T-cell (primary cell): ENCODE results near the gene SERINC2. TPM values are rescaled to one million over a fixed set of nuclear protein-coding genes. Genes with fewer than 3 reads are reported as not detected.

Source experiments
- ATAC-seq, 4 experiments: fragments of 200-7000 bp in 3 of 4; fragments of 150-1000 bp in 1 of 4; cut with Tn5 transposase; replicated peaks in 1 of 4; 1 replicate in 3 of 4; 2 replicates in 1 of 4; pipeline ENCODE4 v1.10.0; 2021; ENCODE audit warnings: moderate library complexity in 3 of 4, mild to moderate bottlenecking in 2 of 4, moderate number of reproducible peaks in 1 of 4
- CTCF ChIA-PET, 2 donors: fragments of 300-600 bp; sonication (Branson Sonifier 250); formaldehyde crosslinking; loops; one replicate each; lab custom pipeline; 2022; ENCODE audit warnings: antibody characterized with exemption in 2 of 2; lab: Charles Lee
- POLR2A ChIA-PET, 2 donors: fragments of 300-600 bp; sonication (Branson Sonifier 250); formaldehyde crosslinking; loops; one replicate each; lab custom pipeline; 2022; ENCODE audit warnings: antibody characterized with exemption in 2 of 2; lab: Charles Lee
- DNase-seq, 35 experiments: peaks; one replicate each; pipeline versions ENCODE4 v3.0.0 to v3.0.0-alpha.2; 2013 to 2023
- H3K27ac ChIP-seq: one replicate; pipeline ENCODE4 v1.5.1; 2013; ENCODE audit warnings: low read length
- H3K27me3 ChIP-seq, 2 experiments: replicated peaks in 1 of 2; 1 replicate in 1 of 2; 2 replicates in 1 of 2; pipeline versions ENCODE4 v1.6.1 to v1.7.0; 2013; ENCODE audit warnings: low read length in 1 of 2, mixed read lengths in 1 of 2; ENCODE audit not compliant: control insufficient read depth in 2 of 2, insufficient read depth in 2 of 2; ENCODE audit errors: extremely low read depth in 1 of 2
- H3K36me3 ChIP-seq, 2 donors: 1 replicate in 1 of 2; 2 replicates in 1 of 2; pipeline versions ENCODE4 v1.6.1 to v1.7.0; 2013; ENCODE audit warnings: low read length in 1 of 2; ENCODE audit not compliant: control insufficient read depth in 2 of 2, insufficient read depth in 1 of 2; ENCODE audit errors: extremely low read depth in 1 of 2
- H3K4me1 ChIP-seq, 2 experiments: 1 replicate in 1 of 2; 2 replicates in 1 of 2; pipeline versions ENCODE4 v1.6.1 to v1.7.0; 2013; ENCODE audit warnings: low read length in 2 of 2, mixed read lengths in 1 of 2; ENCODE audit not compliant: insufficient read depth in 2 of 2, control insufficient read depth in 1 of 2; ENCODE audit errors: extremely low read depth in 1 of 2
- H3K4me3 ChIP-seq, 2 donors: 1 replicate in 1 of 2; 2 replicates in 1 of 2; pipeline versions ENCODE4 v1.5.1 to v1.7.0; 2013; ENCODE audit warnings: mild to moderate bottlenecking in 2 of 2, low read length in 1 of 2, moderate library complexity in 1 of 2; ENCODE audit not compliant: control insufficient read depth in 1 of 2; ENCODE audit errors: extremely low read depth in 1 of 2
- H3K9me3 ChIP-seq: 2 replicates; pipeline ENCODE4 v1.7.0; 2013
- H3K27ac Mint-ChIP-seq, 2 donors: one replicate each; pipeline ENCODE4 v1.8.0; 2020 to 2021; ENCODE audit warnings: mild to moderate bottlenecking in 2 of 2, mixed read lengths in 2 of 2
- H3K27me3 Mint-ChIP-seq, 2 donors: one replicate each; pipeline ENCODE4 v1.8.0; 2021 to 2022; ENCODE audit warnings: mixed read lengths in 2 of 2
- H3K36me3 Mint-ChIP-seq: one replicate; pipeline ENCODE4 v1.8.0; 2021; ENCODE audit warnings: mixed read lengths
- H3K4me1 Mint-ChIP-seq, 3 donors: one replicate each; pipeline ENCODE4 v1.8.0; 2020 to 2022; ENCODE audit warnings: mixed read lengths in 3 of 3, mild to moderate bottlenecking in 1 of 3
- H3K4me3 Mint-ChIP-seq, 3 donors: one replicate each; pipeline ENCODE4 v1.8.0; 2020 to 2022; ENCODE audit warnings: mild to moderate bottlenecking in 3 of 3, mixed read lengths in 3 of 3, moderate library complexity in 3 of 3
- H3K9me3 Mint-ChIP-seq, 3 donors: one replicate each; pipeline ENCODE4 v1.8.0; 2020 to 2022; ENCODE audit warnings: mixed read lengths in 3 of 3
- WGBS: methylation state at CpG from one replicate; pipeline ENCODE4 v1.1.5; 2013; ENCODE audit warnings: missing lambda C conversion rate; ENCODE audit not compliant: insufficient coverage; 5-methylcytosine and 5-hydroxymethylcytosine counted together
- total RNA-seq, 35 experiments: library from RNA in 6 of 35; stranded (reverse) in 6 of 35; fragments of 120-200 nt in 1 of 35; gene quantifications; one replicate each; pipeline versions ENCODE4 v1.2.1 to v1.2.4 and lab custom pipeline; 2013 to 2026

The SERINC2 gene
- total RNA-seq, 5 donors from 2014 or later (not counting 1 experiment from before 2014, with no cell fraction given) = 0.26 to 0.82 (median 0.36) TPM; not detected in 2

GRCh38 chr1:31416101-31416736 lies 3.2 kb downstream of the SERINC2 start:
- no peaks in the 10 kb centered on the region for H3K9me3 ChIP-seq
- peaks cover 0 to 15% of the 10 kb centered on the region in 2 experiments for H3K4me1 ChIP-seq

GRCh38 chr1:31417148-31417547 lies 4.1 kb downstream of the SERINC2 start:
- Mint-ChIP-seq H3K4me3 (no peak overlapping the region), H3K9me3 (no peaks in the 10 kb centered on the region), H3K27ac (no peak overlapping the region), H3K4me1 (peaks cover 10 to 11% (median 10%) of the 10 kb centered on the region in 3 donors), H3K36me3 (no peaks in the 10 kb centered on the region), H3K27me3 (peaks cover 43 to 52% of the 10 kb centered on the region in 2 donors)
- ATAC-seq = no peak
- no peaks in the 10 kb centered on the region for H3K36me3 ChIP-seq
- peaks cover 3 to 60% of the 10 kb centered on the region in 2 experiments for H3K27me3 ChIP-seq
- no peak overlapping the region for H3K27ac ChIP-seq
- ChIA-PET POLR2A (no interaction called here), CTCF (no interaction called here)
- H3K9me3 ChIP-seq = no peaks in the 10 kb centered on the region
- no peak overlapping the region for H3K4me3 ChIP-seq
- 95% methylated on average over 2 of the region's 3 CpGs for WGBS
- H3K4me1 ChIP-seq = peaks cover 0 to 15% of the 10 kb centered on the region in 2 experiments
- DNase-seq = no peak

More at GRCh38 chr1:31416101-31416736, 3.2 kb downstream of the SERINC2 start:
- peaks cover 49 to 59% of the 10 kb centered on the region in 2 donors for H3K27me3 Mint-ChIP-seq
- POLR2A ChIA-PET = no interaction called here
- no peak overlapping the region for H3K4me3 ChIP-seq
- DNase-seq (no peak), ATAC-seq (no peak)
- WGBS = 100% methylated on average over 3 of the region's 7 CpGs
- CTCF ChIA-PET = no interaction called here
- H3K9me3 Mint-ChIP-seq = no peaks in the 10 kb centered on the region
- H3K27me3 ChIP-seq = peaks cover 5 to 64% of the 10 kb centered on the region in 2 experiments
- H3K4me1 Mint-ChIP-seq = peaks cover 10 to 12% (median 11%) of the 10 kb centered on the region in 3 donors
- no peak overlapping the region for H3K4me3 Mint-ChIP-seq
- H3K36me3 Mint-ChIP-seq = no peaks in the 10 kb centered on the region
- no peak overlapping the region for H3K27ac ChIP-seq
- no peaks in the 10 kb centered on the region for H3K36me3 ChIP-seq
- no peak overlapping the region for H3K27ac Mint-ChIP-seq

GRCh38 chr1:31418626-31419323 lies 5.8 kb downstream of the SERINC2 start:
- Histone ChIP-seq H3K36me3 (no peaks in the 10 kb centered on the region), H3K4me3 (no peak overlapping the region), H3K27ac (no peak overlapping the region), H3K9me3 (no peaks in the 10 kb centered on the region), H3K27me3 (peaks cover 0 to 62% of the 10 kb centered on the region in 2 experiments), H3K4me1 (peaks cover 0 to 4% of the 10 kb centered on the region in 2 experiments)
- no peaks in the 10 kb centered on the region for H3K9me3 Mint-ChIP-seq
- H3K4me3 Mint-ChIP-seq = no peak overlapping the region
- H3K27ac Mint-ChIP-seq = no peak overlapping the region
- H3K36me3 Mint-ChIP-seq = no peaks in the 10 kb centered on the region
- no peak for DNase-seq
- CTCF ChIA-PET = interaction anchor here in 1 of 2 donors (0.7 kb wide), 1 partner anchor 970 kb away, joined by 3 read pairs; no protein-coding TSS in a partner anchor
- POLR2A ChIA-PET = no interaction called here
- ATAC-seq = no peak
- H3K27me3 Mint-ChIP-seq = peaks cover 42 to 57% of the 10 kb centered on the region in 2 donors
- H3K4me1 Mint-ChIP-seq = peaks cover 4 to 13% (median 7%) of the 10 kb centered on the region in 3 donors
- WGBS = 57% methylated on average over 1 of the region's 4 CpGs

- 80% methylated on average over 4 of the region's 5 CpGs for WGBS
- Histone ChIP-seq H3K4me3 (no peak overlapping the region), H3K36me3 (no peaks in the 10 kb centered on the region), H3K4me1 (no peaks in the 10 kb centered on the region), H3K9me3 (no peaks in the 10 kb centered on the region), H3K27ac (no peak overlapping the region), H3K27me3 (peaks cover 0 to 61% of the 10 kb centered on the region in 2 experiments)
- no peak overlapping the region for H3K27ac Mint-ChIP-seq
- H3K9me3 Mint-ChIP-seq = no peaks in the 10 kb centered on the region
- ChIA-PET CTCF (interaction anchor here in 1 of 2 donors (0.6 kb wide), 1 partner anchor 9 kb away, joined by 3 read pairs; no protein-coding TSS in a partner anchor), POLR2A (no interaction called here)
- H3K4me3 Mint-ChIP-seq = no peak overlapping the region
- peaks cover 27 to 47% of the 10 kb centered on the region in 2 donors for H3K27me3 Mint-ChIP-seq
- DNase-seq (no peak), ATAC-seq (no peak)
- H3K36me3 Mint-ChIP-seq = no peaks in the 10 kb centered on the region
- H3K4me1 Mint-ChIP-seq = peaks cover 3 to 13% (median 4%) of the 10 kb centered on the region in 3 donors
These were observed 7.7 kb downstream of the SERINC2 start for GRCh38 chr1:31420716-31421115.

- Mint-ChIP-seq H3K27ac (no peak overlapping the region), H3K9me3 (no peaks in the 10 kb centered on the region), H3K27me3 (peaks cover 21 to 42% of the 10 kb centered on the region in 2 donors), H3K4me3 (no peak overlapping the region), H3K4me1 (peaks cover 3 to 13% (median 4%) of the 10 kb centered on the region in 3 donors), H3K36me3 (no peaks in the 10 kb centered on the region)
- ChIA-PET POLR2A (no interaction called here), CTCF (interaction anchor here in 1 of 2 donors (0.7 to 1.2 kb wide), 2 partner anchors 27 to 260 kb away, joined by 4 to 5 read pairs; no protein-coding TSS in a partner anchor)
- no peak overlapping the region for H3K4me3 ChIP-seq
- no peaks in the 10 kb centered on the region for H3K9me3 ChIP-seq
- no peaks in the 10 kb centered on the region for H3K36me3 ChIP-seq
- ATAC-seq (no peak), DNase-seq (no peak)
- 59% methylated on average over 8 of the region's 9 CpGs for WGBS
- H3K4me1 ChIP-seq = no peaks in the 10 kb centered on the region
- H3K27me3 ChIP-seq = peaks cover 0 to 57% of the 10 kb centered on the region in 2 experiments
- no peak overlapping the region for H3K27ac ChIP-seq
These were observed 8.5 kb downstream of the SERINC2 start for GRCh38 chr1:31421371-31422040.
